K562 (cell line): ENCODE results near the gene SLC7A10. TPM values are rescaled to one million over a fixed set of nuclear protein-coding genes. Genes with fewer than 3 reads are reported as not detected.

ENCODE experiments used
- ATAC-seq: fragments of 200-7000 bp; cut with Tn5 transposase; 3 replicates; pipeline ENCODE4 v1.9.1; 2020; ENCODE audit warnings: moderate library complexity
- BruUV-seq: library from RNA; stranded (reverse); fragments of 400-500 nt; replicated peaks from 2 replicates; lab custom pipeline; 2021; lab: Mats Ljungman, UMichigan
- CTCF ChIA-PET: fragments of 300-600 bp; formaldehyde crosslinking; extraction: SDS; loops from one replicate; lab custom pipeline; 2021; ENCODE audit warnings: low intra/inter-chr PET ratio; lab: Yijun Ruan, JAX
- POLR2A ChIA-PET: fragments of 300-600, 350-650 bp; sonication (Branson Sonifier 250); formaldehyde crosslinking; extraction: SDS; loops from one replicate; lab custom pipeline; 2021; ENCODE audit warnings: antibody characterized with exemption, inconsistent platforms; lab: Yijun Ruan, JAX
- DNase-seq, 4 experiments: peaks; one replicate each; pipeline versions ENCODE4 v3.0.0 to v3.0.0-alpha.2; 2011 to 2018; ENCODE audit warnings: low spot score in 3 of 4, mixed read lengths in 3 of 4; ENCODE audit errors: extremely low read depth in 1 of 4
- FAIRE-seq: peaks from 2 replicates; lab custom pipeline; 2011; peaks lifted over from hg19 to GRCh38; lab: Jason Lieb, UNC
- H2AFZ ChIP-seq: 2 replicates; pipeline ENCODE4 v1.6.0; 2011; ENCODE audit warnings: low read depth, low read length, control low read depth, inconsistent platforms
- H3K27ac ChIP-seq: fragments of 200-600 bp; 3 replicates; pipeline ENCODE4 v1.8.0; 2011; ENCODE audit warnings: low read depth, mild to moderate bottlenecking, control low read depth, inconsistent platforms, low read length, moderate library complexity, mixed read lengths; ENCODE audit errors: extremely low read depth
- H3K27me3 ChIP-seq, 2 experiments: fragments of 300-600 bp in 1 of 2; 2 replicates in 1 of 2; 3 replicates in 1 of 2; pipeline versions ENCODE4 v1.6.0 to v1.8.0; 2011; ENCODE audit warnings: inconsistent platforms in 2 of 2, low read length in 2 of 2, mild to moderate bottlenecking in 1 of 2, mixed read lengths in 1 of 2, moderate library complexity in 1 of 2; ENCODE audit not compliant: control insufficient read depth in 2 of 2, insufficient read depth in 2 of 2
- H3K36me3 ChIP-seq: fragments of 300-600 bp; 3 replicates; pipeline ENCODE4 v1.8.0; 2011; ENCODE audit warnings: mild to moderate bottlenecking, low read length, inconsistent platforms; ENCODE audit not compliant: control insufficient read depth, insufficient read depth
- H3K4me1 ChIP-seq, 2 experiments: fragments of 200-600 bp in 1 of 2; replicated peaks in 1 of 2; 2 replicates in 1 of 2; 3 replicates in 1 of 2; pipeline versions ENCODE4 v1.5.1 to v1.8.0; 2011; ENCODE audit warnings: inconsistent platforms in 2 of 2, low read length in 2 of 2, mild to moderate bottlenecking in 1 of 2, mixed read lengths in 1 of 2, moderate library complexity in 1 of 2; ENCODE audit not compliant: control insufficient read depth in 2 of 2, insufficient read depth in 2 of 2
- H3K4me2 ChIP-seq: 2 replicates; pipeline ENCODE4 v1.6.1; 2011; ENCODE audit warnings: low read length, control low read depth, inconsistent platforms, mixed read lengths; ENCODE audit not compliant: insufficient read depth
- H3K4me3 ChIP-seq: fragments of 200-600 bp; sonication (generic), shearing (Covaris generic); 2 replicates; pipeline ENCODE4 v1.5.1; 2016; ENCODE audit warnings: control low read depth, inconsistent platforms
- H3K79me2 ChIP-seq: fragments of 200-600 bp; 3 replicates; pipeline ENCODE4 v1.8.0; 2011; ENCODE audit warnings: low read length, inconsistent platforms; ENCODE audit not compliant: control insufficient read depth, insufficient read depth
- H3K9ac ChIP-seq, 2 experiments: 2 replicates each; pipeline versions ENCODE4 v1.6.0 to v1.6.1; 2011; ENCODE audit warnings: low read depth in 2 of 2, low read length in 2 of 2, control low read depth in 1 of 2, inconsistent platforms in 1 of 2, mild to moderate bottlenecking in 1 of 2, mixed read lengths in 1 of 2; ENCODE audit not compliant: insufficient read depth in 1 of 2
- H3K9me1 ChIP-seq: one replicate; pipeline ENCODE4 v1.6.0; 2011; ENCODE audit warnings: inconsistent platforms, mild to moderate bottlenecking, low read length, moderate library complexity; ENCODE audit not compliant: control insufficient read depth, insufficient read depth
- H3K9me3 ChIP-seq: replicated peaks from 2 replicates; pipeline ENCODE4 v1.5.1; 2011; ENCODE audit warnings: low read depth, low read length, inconsistent platforms; ENCODE audit not compliant: control insufficient read depth, insufficient read depth
- H4K20me1 ChIP-seq: replicated peaks from 2 replicates; pipeline ENCODE4 v1.6.1; 2011; ENCODE audit warnings: low read length, inconsistent platforms, mixed read lengths; ENCODE audit not compliant: control insufficient read depth, insufficient read depth
- BMI1 ChIP-seq: fragments of 150-350 bp; IDR thresholded peaks from 2 replicates; pipeline ENCODE4 v1.6.1; 2014; ENCODE audit warnings: low read length
- BRF1 ChIP-seq: IDR thresholded peaks from 3 replicates; pipeline ENCODE4 v1.6.1; 2011; ENCODE audit warnings: borderline replicate concordance, mild to moderate bottlenecking; ENCODE audit not compliant: insufficient read length; ENCODE audit errors: extremely low read depth
- CBX2 ChIP-seq: fragments of 200-600 bp; sonication (generic); IDR thresholded peaks from one replicate; pipeline ENCODE4 v1.6.1; 2012; ENCODE audit warnings: mild to moderate bottlenecking, low read length, inconsistent platforms; ENCODE audit not compliant: insufficient read depth, poor library complexity, severe bottlenecking
- ELF1 ChIP-seq: fragments of 200-800 bp; sonication (Bioruptor generic); IDR thresholded peaks from 2 replicates; pipeline ENCODE4 v1.6.1; 2016; ENCODE audit warnings: missing genetic modification characterization, missing compliant biosample characterization
- MAZ ChIP-seq, 2 experiments: fragments of 450-650 bp in 1 of 2; sonication (generic) in 1 of 2; formaldehyde crosslinking; IDR thresholded peaks in 1 of 2; conservative IDR thresholded peaks in 1 of 2; 2 replicates each; pipeline versions ENCODE4 v1.4.0 to v1.5.0; 2020; ENCODE audit warnings: mild to moderate bottlenecking in 1 of 2, missing genetic modification reagents in 1 of 2
- MYNN ChIP-seq, 2 experiments: sonication (generic); formaldehyde crosslinking in 1 of 2; IDR thresholded peaks; 2 replicates each; pipeline versions ENCODE4 v1.5.0 to v1.6.1; 2016 to 2020; ENCODE audit warnings: antibody characterized with exemption in 1 of 2, missing genetic modification reagents in 1 of 2
- NCOA6 ChIP-seq: fragments of 450-650 bp; IDR thresholded peaks from 2 replicates; pipeline ENCODE4 v1.6.1; 2017; ENCODE audit warnings: mild to moderate bottlenecking
- SMAD1 ChIP-seq: fragments of 150-350 bp; IDR thresholded peaks from 2 replicates; pipeline ENCODE4 v1.6.1; 2014; ENCODE audit warnings: low read length, low read depth; ENCODE audit not compliant: partially characterized antibody
- STAT5A ChIP-seq: IDR thresholded peaks from 2 replicates; pipeline ENCODE4 v1.6.1; 2012; ENCODE audit warnings: low read length, inconsistent platforms, borderline replicate concordance
- WGBS: fragments of 100-300 bp; shearing (Covaris generic); methylation state at CpG from one replicate; pipeline ENCODE4 v1.1.6; 2016; ENCODE audit warnings: low coverage, mixed read lengths; ENCODE audit not compliant: insufficient coverage; ENCODE audit errors: missing lambda C conversion rate; 5-methylcytosine and 5-hydroxymethylcytosine counted together
- in situ Hi-C: fragments of 300-500 bp; cut with MboI; formaldehyde crosslinking; loops from 4 replicates; pipeline ENCODE4 v1.15.0; 2018; ENCODE audit warnings: inconsistent platforms, mixed read lengths
- intact Hi-C: fragments of 100-400 bp; cut with micrococcal nuclease; formaldehyde crosslinking; loops from 2 replicates; pipeline ENCODE4 v1.14.2; 2022
- polyA plus RNA-seq, 8 experiments: library from polyadenylated mRNA; depleted of rRNA in 4 of 8; stranded (reverse) in 5 of 8; unstranded in 3 of 8; fragments of >200 nt; fragmentation: Nextera tagmentation in 2 of 8; fragmentation: Illumina TruSeq in 1 of 8; extraction: Ambion mirVana in 2 of 8; extraction: Trizol in 1 of 8; gene quantifications; 2 replicates each; pipeline versions ENCODE4 v1.2.1 to v1.2.3, GENCODE V29; 2011 to 2014; ENCODE audit warnings: inconsistent platforms in 1 of 8, missing spikeins in 1 of 8
- total RNA-seq, 7 experiments: library from RNA; depleted of rRNA in 6 of 7; stranded (reverse); fragments of >200 nt in 6 of 7; fragmentation: Illumina TruSeq in 2 of 7; extraction: Trizol in 2 of 7; gene quantifications; 2 replicates each; pipeline versions ENCODE4 v1.2.1 to v1.2.3, GENCODE V29; 2011 to 2021; ENCODE audit warnings: low replicate concordance in 1 of 7
- TF ChIP-seq, protein P1 (sequence below): IDR thresholded peaks from 2 replicates; pipeline ENCODE4 v1.6.1; 2011; ENCODE audit warnings: borderline replicate concordance, low read depth, mild to moderate bottlenecking, moderate library complexity, low read length; ENCODE audit not compliant: insufficient read depth, poor library complexity, severe bottlenecking
- TF ChIP-seq, protein P2 (sequence below), 2 experiments: fragments of 450-650 bp in 1 of 2; sonication (generic) in 1 of 2; formaldehyde crosslinking; conservative IDR thresholded peaks; 2 replicates each; pipeline versions ENCODE4 v1.4.0 to v1.8.1; 2020 to 2022; ENCODE audit warnings: mild to moderate bottlenecking in 1 of 2, missing genetic modification reagents in 1 of 2

SLC7A10 gene
- total and polyA plus RNA-seq, 9 of the 15 experiments (the other 6 are each of a cell fraction or from before 2014, with no cell fraction given), result 0.07 TPM; not detected in 8

DNA sequence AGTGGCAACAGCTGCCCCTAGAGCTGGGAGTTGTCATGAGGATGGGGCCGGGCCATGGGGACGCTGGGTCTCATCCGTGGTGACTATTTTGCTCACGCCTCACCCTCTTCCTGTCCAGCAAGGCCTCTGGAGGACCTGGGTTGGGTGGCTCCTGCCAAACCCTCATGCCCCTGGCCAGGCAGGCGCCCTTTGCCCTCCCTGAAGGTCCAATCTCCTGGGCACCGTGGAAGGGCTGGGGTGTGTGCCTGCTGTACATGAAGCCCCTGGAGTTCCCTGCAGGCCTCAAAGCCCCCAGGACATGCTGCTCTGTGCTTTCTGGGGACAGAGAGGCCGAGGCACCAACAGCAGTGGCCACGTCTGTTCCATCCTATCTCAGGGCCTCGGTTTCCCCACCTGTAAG lies 17.7 kb downstream of the SLC7A10 start:
- 3% methylated on average over 9 of the region's 9 CpGs for WGBS
- CTCF ChIA-PET, result no interaction called here
- POLR2A ChIA-PET, result interaction anchor here (0.6 kb wide), 1 partner anchor 424 kb away, joined by 3 read pairs; no protein-coding TSS in a partner anchor
- TF ChIP-seq STAT5A (no peak), BRF1 (no peak), SMAD1 (no peak), NCOA6 (no peak), ELF1 (no peak), MAZ (CRISPR knock-in tag; conservative IDR thresholded peaks at IDR 0.05 in 1 of 2, IDR thresholded peaks at IDR 0.05 in 1 of 2) (no peak), MYNN (IDR thresholded peaks at IDR 0.05) (no peak), MYNN (CRISPR knock-in tag; IDR thresholded peaks at IDR 0.05) (no peak), CBX2 (no peak), BMI1 (no peak)
- TF ChIP-seq, protein P1, sequence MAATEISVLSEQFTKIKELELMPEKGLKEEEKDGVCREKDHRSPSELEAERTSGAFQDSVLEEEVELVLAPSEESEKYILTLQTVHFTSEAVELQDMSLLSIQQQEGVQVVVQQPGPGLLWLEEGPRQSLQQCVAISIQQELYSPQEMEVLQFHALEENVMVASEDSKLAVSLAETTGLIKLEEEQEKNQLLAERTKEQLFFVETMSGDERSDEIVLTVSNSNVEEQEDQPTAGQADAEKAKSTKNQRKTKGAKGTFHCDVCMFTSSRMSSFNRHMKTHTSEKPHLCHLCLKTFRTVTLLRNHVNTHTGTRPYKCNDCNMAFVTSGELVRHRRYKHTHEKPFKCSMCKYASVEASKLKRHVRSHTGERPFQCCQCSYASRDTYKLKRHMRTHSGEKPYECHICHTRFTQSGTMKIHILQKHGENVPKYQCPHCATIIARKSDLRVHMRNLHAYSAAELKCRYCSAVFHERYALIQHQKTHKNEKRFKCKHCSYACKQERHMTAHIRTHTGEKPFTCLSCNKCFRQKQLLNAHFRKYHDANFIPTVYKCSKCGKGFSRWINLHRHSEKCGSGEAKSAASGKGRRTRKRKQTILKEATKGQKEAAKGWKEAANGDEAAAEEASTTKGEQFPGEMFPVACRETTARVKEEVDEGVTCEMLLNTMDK, result no peak
- TF ChIP-seq, protein P2, sequence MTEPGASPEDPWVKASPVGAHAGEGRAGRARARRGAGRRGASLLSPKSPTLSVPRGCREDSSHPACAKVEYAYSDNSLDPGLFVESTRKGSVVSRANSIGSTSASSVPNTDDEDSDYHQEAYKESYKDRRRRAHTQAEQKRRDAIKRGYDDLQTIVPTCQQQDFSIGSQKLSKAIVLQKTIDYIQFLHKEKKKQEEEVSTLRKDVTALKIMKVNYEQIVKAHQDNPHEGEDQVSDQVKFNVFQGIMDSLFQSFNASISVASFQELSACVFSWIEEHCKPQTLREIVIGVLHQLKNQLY (CRISPR knock-in tag; conservative IDR thresholded peaks at IDR 0.05), result no peak

More for the DNA sequence above, 17.7 kb downstream of the SLC7A10 start:
- no peak for FAIRE-seq
- intact Hi-C loops (no loop called here), in situ Hi-C loops (no loop called here)
- Histone ChIP-seq H3K9me3 (no peaks in the 10 kb centered on the region), H3K36me3 (no peaks in the 10 kb centered on the region), H3K9ac (no peak overlapping the region), H3K9me1 (no peaks in the 10 kb centered on the region), H2AFZ (no peak overlapping the region), H3K4me3 (no peak overlapping the region), H3K27ac (no peak overlapping the region), H4K20me1 (peaks cover 7% of the 10 kb centered on the region; the same call in 1 of the 2 replicates), H3K4me2 (no peak overlapping the region), H3K79me2 (no peaks in the 10 kb centered on the region), H3K4me1 (peaks cover 0 to 37% of the 10 kb centered on the region in 2 experiments; a peak in 2 of 5 replicates), H3K27me3 (peaks cover 14 to 90% of the 10 kb centered on the region in 2 experiments; a peak in 4 of 5 replicates)
- ATAC-seq, result no peak
- DNase-seq, result no peak
- BruUV-seq, result no TSS peak
